ENCODE results near the gene FLT3.
A peak's percentile ranks its signal among the peaks of the same experiment; 100 is the strongest.
"Not testable (repeated sequence)": the region's sequence is repeated elsewhere in the genome, so short reads cannot be mapped to it uniquely, and the experiment has no call there.

FLT3 gene

DNA sequence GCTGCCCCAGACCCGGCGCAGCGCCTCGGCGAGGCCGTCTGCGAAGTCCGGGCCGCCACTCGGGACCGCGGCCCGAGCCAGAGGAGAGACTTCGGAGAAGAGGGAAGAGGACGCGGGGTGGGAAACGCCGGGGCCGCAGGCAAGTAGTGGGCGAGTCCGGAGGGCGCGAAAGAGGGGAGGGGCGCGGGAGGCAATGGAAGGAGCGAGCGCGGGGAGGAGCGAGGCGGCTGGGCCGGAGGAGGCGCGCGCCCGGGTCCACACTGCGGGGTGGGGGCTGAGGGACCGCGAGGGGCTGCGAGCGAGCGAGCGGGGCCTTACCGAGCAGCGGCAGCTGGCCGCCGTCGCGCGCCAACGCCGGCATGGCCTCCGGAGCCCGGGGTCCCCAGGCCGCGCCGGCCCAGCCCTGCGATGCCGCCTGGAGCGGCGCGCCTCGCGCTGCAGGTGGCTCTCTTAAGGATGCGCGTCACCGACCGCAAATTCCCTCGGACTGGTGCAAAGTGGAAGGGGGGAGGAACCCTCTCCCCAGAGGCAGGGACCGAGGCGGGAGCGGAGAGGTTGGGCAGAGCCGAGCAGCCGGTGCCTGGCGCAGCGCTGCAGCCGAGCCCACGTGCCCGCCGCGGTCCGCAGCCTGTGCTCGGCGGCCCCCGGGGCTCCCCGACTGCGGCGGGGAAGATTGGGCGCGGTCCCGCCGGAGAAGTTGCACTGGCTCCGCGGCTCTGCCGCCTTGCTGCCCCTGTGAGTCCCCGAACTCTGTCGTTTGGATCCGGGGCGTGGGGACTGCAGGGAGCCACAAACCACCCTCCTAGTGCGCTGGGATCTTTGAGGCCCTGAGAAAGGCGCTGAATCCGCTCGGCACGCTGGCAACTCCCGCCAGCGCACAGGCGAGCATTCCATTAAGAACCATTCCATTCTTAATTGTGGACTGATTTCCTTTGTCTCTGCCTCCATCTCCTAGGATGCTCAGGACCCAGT lies at the start of gene FLT3:
FLT3 (minus strand) TSS at position 427 of the 972 bp plus-strand sequence; CDS start at position 361, 66 bp downstream.
- Histone ChIP-seq H3K9me3 (ENCODE audit: low read depth, low read length) (no peaks in the 10 kb centered on the region; the same call in 1 of the 2 replicates), H3K36me3 (ENCODE audit: insufficient read depth, low read length) (no peaks in the 10 kb centered on the region), H3K9ac (ENCODE audit: insufficient read length) (peak within 1 kb of the TSS; percentile 56), H3K4me3 (peak within 1 kb of the TSS; percentile 79), H3K27ac (no peak within 1 kb of the TSS)
- TF ChIP-seq FOXP2 (optimal IDR thresholded peaks at IDR 0.05; ENCODE audit: control extremely low read depth, extremely low read length, insufficient read depth) (no peak), EZH2 (IDR thresholded peaks at IDR 0.05) (no peak), POLR2AphosphoS5 (IDR thresholded peaks at IDR 0.05; ENCODE audit: borderline replicate concordance, low read depth, low read length) (no peak; the same call in 1 of the 2 replicates)
- DNase-seq (ENCODE audit: low read depth, low spot score) = peak; percentile 47

DNA sequence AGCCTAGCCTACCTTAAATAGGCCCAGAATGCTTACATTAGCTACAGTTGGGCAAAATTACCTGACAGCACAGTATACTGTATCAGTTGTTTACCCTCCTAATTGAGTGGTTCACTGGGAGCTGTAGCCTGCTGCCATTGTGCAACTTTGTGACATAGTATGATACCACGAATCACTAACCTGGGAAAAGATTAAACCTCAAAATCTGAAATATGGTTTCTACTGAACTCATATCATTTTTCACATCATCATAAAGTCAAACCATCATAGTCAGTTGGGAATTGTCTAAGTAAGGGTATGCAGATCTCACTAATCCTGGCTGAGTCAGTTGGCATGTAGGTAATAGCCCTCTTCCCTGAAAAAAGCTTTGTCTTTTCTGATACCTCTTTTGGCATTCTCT lies 47.1 kb upstream of the FLT3 start:
- TF ChIP-seq EZH2 (IDR thresholded peaks at IDR 0.05) = no peak
- TF ChIP-seq FOXP2 (optimal IDR thresholded peaks at IDR 0.05; ENCODE audit: control extremely low read depth, extremely low read length, insufficient read depth) = no peak
- TF ChIP-seq POLR2AphosphoS5 (IDR thresholded peaks at IDR 0.05; ENCODE audit: borderline replicate concordance, low read depth, low read length) = no peak
- H3K4me3 ChIP-seq = no peak overlapping the region
- no peak for DNase-seq (ENCODE audit: low read depth, low spot score)
- no peak overlapping the region for H3K27ac ChIP-seq
- H3K9ac ChIP-seq (ENCODE audit: insufficient read length) = no peak overlapping the region
- peaks cover 8% of the 10 kb centered on the region; the same call in 1 of the 2 replicates for H3K36me3 ChIP-seq (ENCODE audit: insufficient read depth, low read length)
- H3K9me3 ChIP-seq (ENCODE audit: low read depth, low read length) = no peaks in the 10 kb centered on the region

DNA sequence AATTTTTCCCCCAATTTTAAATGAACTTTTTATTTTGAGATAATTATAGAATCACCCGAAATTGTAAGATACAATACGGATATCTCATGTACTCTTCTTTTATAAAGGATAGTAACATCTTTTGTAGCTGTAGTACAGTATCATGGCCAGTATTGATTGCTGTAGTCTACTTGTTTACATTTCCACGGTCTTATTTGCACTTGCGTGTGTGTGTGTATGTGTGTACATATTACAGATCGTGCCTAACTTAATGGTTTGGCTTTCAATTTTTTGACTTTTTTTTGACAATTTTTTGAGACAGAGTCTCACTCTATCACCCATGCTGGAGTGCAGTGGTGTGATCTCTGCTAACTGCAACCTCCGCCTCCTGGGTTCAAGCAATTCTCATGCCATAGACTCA lies 44.7 kb upstream of the FLT3 start:
- no peaks in the 10 kb centered on the region for H3K9me3 ChIP-seq (ENCODE audit: low read depth, low read length)
- H3K27ac ChIP-seq = no peak overlapping the region
- H3K9ac ChIP-seq (ENCODE audit: insufficient read length) = no peak overlapping the region
- TF ChIP-seq FOXP2 (optimal IDR thresholded peaks at IDR 0.05; ENCODE audit: control extremely low read depth, extremely low read length, insufficient read depth) (no peak), POLR2AphosphoS5 (IDR thresholded peaks at IDR 0.05; ENCODE audit: borderline replicate concordance, low read depth, low read length) (no peak), EZH2 (IDR thresholded peaks at IDR 0.05) (no peak)
- no peak for DNase-seq (ENCODE audit: low read depth, low spot score)
- H3K36me3 ChIP-seq (ENCODE audit: insufficient read depth, low read length) = peaks cover 8% of the 10 kb centered on the region; the same call in 1 of the 2 replicates
- H3K4me3 ChIP-seq = no peak overlapping the region

DNA sequence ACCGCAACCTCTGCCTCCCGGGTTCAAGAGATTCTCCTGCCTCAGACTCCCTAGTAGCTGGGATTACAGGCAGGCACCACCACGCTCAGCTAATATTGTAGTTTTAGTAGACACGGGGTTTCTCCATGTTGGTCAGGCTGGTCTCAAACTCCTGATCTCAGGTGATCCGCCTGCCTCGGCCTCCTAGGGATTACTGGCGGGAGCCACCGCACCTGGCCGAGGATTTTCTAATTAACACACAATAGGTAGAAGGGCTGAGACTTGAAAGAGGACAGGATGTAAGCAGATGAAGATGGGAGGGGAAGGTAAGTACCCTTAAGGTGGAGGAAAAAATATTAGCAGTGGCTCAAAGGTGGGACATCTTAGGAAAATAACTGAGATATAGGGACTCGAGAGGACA lies 41.2 kb upstream of the FLT3 start:
- H3K36me3 ChIP-seq (ENCODE audit: insufficient read depth, low read length); H3K9me3 ChIP-seq (ENCODE audit: low read depth, low read length); H3K4me3 ChIP-seq; H3K9ac ChIP-seq (ENCODE audit: insufficient read length); H3K27ac ChIP-seq; DNase-seq (ENCODE audit: low read depth, low spot score): not testable (repeated sequence)

DNA sequence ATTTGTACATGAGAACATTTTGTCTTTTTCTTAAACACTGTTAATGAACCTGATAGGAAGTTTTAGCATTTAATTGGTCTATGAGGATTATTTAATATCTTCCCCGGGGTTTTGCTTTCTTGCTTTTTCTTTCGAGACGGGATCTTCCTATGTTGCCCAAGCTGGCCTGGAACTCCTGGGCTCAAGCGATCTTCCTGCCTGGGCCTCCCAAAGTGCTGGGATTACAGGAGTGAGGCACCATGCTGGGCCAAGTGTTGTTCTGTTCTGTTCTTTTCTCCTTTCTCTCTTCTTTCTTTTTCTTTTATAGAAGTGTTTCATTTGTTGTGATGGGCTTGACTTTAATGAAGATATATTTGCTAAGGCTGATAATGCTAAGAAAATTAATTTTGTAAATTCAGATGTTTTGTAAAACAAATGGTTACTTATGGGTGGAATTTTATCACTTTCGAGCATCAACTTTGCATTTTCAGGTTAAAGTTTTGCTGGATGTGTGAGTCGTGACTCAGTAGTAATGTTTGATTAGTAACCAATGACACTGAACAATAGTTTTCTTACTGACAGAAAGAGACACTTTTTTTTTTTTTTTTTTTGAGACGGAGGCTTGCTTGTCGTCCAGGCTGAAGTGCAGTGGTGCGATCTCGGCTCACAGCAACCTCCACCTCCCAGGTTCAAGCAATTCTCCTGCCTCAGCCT lies 40.2 kb upstream of the FLT3 start:
- Histone ChIP-seq H3K27ac (no peak overlapping the region), H3K9me3 (ENCODE audit: low read depth, low read length) (no peaks in the 10 kb centered on the region), H3K4me3 (peak overlapping the region; percentile 96), H3K36me3 (ENCODE audit: insufficient read depth, low read length) (no peaks in the 10 kb centered on the region; the same call in 1 of the 2 replicates), H3K9ac (ENCODE audit: insufficient read length) (peak overlapping the region; percentile 71)
- DNase-seq (ENCODE audit: low read depth, low spot score) = no peak
- TF ChIP-seq POLR2AphosphoS5 (IDR thresholded peaks at IDR 0.05; ENCODE audit: borderline replicate concordance, low read depth, low read length) (no peak), EZH2 (IDR thresholded peaks at IDR 0.05) (no peak), FOXP2 (optimal IDR thresholded peaks at IDR 0.05; ENCODE audit: control extremely low read depth, extremely low read length, insufficient read depth) (no peak)

DNA sequence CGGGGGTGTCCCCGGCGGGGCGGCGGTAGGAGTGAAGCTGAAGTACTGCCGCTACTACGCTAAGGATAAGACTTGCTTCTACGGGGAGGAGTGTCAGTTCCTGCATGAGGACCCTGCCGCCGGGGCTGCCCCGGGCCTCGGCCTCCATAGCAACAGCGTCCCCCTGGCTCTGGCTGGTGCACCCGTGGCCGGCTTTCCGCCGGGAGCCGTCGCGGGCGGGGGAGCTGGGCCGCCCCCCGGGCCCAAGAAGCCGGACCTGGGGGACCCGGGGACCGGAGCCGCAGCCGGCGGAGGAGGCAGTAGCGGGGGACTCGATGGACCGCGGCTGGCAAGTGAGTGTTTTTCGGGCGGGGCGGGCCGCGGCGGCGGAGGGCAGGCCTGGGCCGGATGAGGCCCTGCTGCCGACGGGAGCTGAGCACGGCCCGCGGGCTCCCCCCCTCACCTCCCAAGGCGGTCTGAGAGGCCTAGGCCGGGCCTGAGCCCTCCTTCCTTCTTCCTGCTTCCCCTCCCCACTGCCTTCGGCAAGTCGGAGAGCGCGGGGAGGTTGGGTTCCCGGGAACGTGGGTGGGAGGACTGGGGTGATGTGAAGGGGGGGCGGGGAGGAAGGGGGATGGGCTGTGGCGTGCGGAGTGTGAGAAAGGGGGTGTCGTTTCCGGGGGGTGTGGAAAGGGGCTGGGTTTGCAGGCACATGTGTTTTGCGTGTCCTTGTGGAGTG lies 38.5 kb upstream of the FLT3 start:
- H3K9ac ChIP-seq (ENCODE audit: insufficient read length) = peak overlapping the region; percentile 97
- H3K27ac ChIP-seq = peak overlapping the region; percentile 95
- H3K36me3 ChIP-seq (ENCODE audit: insufficient read depth, low read length) = no peaks in the 10 kb centered on the region
- TF ChIP-seq POLR2AphosphoS5 (IDR thresholded peaks at IDR 0.05; ENCODE audit: borderline replicate concordance, low read depth, low read length) (peak; percentile 71), EZH2 (IDR thresholded peaks at IDR 0.05) (no peak), FOXP2 (optimal IDR thresholded peaks at IDR 0.05; ENCODE audit: control extremely low read depth, extremely low read length, insufficient read depth) (peak; percentile 57)
- no peaks in the 10 kb centered on the region for H3K9me3 ChIP-seq (ENCODE audit: low read depth, low read length)
- peak; percentile 81 for DNase-seq (ENCODE audit: low read depth, low spot score)
- peak overlapping the region; percentile 96 for H3K4me3 ChIP-seq

DNA sequence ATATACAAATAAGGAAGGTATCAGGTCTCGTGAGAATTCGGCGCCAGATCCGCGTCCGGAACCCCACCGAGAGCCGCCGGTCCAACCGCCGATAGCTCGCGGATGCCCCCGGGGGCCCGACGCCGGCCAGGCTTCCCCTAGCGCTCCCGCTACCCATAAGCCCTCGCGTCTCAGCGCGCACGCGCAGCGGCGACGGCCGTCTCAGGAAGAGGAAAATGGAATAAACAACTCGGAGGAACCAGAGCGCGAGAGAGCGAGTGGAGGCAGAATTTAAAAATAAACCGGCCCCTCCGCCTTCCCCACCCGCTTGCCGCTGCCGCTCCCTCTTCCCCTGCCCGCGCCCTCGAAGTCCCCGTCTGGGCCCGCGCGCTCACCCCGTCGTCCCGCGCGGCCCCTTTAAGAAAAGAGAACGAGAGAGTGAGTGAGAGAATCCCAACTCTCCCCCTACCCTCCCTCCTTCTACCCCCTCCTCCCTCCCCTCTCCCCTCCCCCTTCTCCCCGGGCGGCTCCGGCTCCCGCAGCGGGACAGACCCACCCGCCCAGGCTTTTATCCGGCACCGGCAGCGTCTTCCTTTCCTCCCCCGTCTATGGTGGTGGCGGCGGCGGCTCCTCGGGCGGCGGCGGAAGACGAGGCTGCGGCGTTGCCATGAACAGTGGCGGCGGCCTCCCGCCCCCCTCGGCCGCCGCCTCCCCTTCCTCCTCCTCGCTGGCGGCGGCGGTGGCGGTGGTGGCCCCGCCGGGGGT lies 37.8 kb upstream of the FLT3 start, which contains the start of gene PAN3:
PAN3 (plus strand) TSS at position 534 of the 744 bp plus-strand sequence; CDS start at position 647, 113 bp downstream.
- Histone ChIP-seq H3K27ac (peak within 1 kb of the TSS; percentile 95), H3K9ac (ENCODE audit: insufficient read length) (peak within 1 kb of the TSS; percentile 97), H3K36me3 (ENCODE audit: insufficient read depth, low read length) (no peaks in the 10 kb centered on the region), H3K9me3 (ENCODE audit: low read depth, low read length) (no peaks in the 10 kb centered on the region), H3K4me3 (peak within 1 kb of the TSS; percentile 96)
- peak; percentile 73 for DNase-seq (ENCODE audit: low read depth, low spot score)
- no peak for TF ChIP-seq EZH2 (IDR thresholded peaks at IDR 0.05)
- peak; percentile 87 for TF ChIP-seq POLR2AphosphoS5 (IDR thresholded peaks at IDR 0.05; ENCODE audit: borderline replicate concordance, low read depth, low read length)
- peak; percentile 38 for TF ChIP-seq FOXP2 (optimal IDR thresholded peaks at IDR 0.05; ENCODE audit: control extremely low read depth, extremely low read length, insufficient read depth)

All from SK-N-MC (cell line).